Fibroblast of lung (primary cell): ENCODE measurements around the gene FANK1.

Experiments used
- EZH2 ChIP-seq: IDR thresholded peaks from 2 replicates; pipeline ENCODE4 v1.5.1; 2012; ENCODE audit warnings: low read length, control low read depth, mild to moderate bottlenecking; ENCODE audit errors: missing control alignments
- TF ChIP-seq, protein P1 (sequence below), 2 donors: IDR thresholded peaks in 1 of 2; conservative IDR thresholded peaks in 1 of 2; 1 replicate in 1 of 2; 2 replicates in 1 of 2; pipeline ENCODE4 v1.5.1; 2011 to 2012; ENCODE audit warnings: low read length in 2 of 2, control low read depth in 1 of 2, inconsistent platforms in 1 of 2, low read depth in 1 of 2, mild to moderate bottlenecking in 1 of 2

DNA sequence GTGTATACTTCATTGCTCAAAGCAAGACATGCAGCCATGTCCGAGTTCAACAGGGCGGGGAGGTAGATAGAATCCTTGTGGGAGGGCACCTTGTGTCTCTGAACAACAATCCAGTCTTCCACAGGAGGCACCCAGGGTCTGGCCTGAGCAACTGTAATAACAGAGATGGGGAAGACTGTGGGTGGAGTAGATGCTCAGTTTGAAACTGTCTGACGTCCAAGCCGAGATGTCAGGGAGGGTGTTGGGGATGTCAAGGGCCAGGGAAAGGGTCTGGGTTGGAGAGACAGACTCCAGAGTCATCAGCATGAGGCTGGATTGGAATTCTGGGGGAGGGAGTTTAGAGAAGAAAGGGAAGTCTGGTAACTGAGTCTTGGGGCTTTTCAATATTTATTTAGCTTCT is 88.0 kb downstream of the FANK1 start:
- TF ChIP-seq, protein P1, sequence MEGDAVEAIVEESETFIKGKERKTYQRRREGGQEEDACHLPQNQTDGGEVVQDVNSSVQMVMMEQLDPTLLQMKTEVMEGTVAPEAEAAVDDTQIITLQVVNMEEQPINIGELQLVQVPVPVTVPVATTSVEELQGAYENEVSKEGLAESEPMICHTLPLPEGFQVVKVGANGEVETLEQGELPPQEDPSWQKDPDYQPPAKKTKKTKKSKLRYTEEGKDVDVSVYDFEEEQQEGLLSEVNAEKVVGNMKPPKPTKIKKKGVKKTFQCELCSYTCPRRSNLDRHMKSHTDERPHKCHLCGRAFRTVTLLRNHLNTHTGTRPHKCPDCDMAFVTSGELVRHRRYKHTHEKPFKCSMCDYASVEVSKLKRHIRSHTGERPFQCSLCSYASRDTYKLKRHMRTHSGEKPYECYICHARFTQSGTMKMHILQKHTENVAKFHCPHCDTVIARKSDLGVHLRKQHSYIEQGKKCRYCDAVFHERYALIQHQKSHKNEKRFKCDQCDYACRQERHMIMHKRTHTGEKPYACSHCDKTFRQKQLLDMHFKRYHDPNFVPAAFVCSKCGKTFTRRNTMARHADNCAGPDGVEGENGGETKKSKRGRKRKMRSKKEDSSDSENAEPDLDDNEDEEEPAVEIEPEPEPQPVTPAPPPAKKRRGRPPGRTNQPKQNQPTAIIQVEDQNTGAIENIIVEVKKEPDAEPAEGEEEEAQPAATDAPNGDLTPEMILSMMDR (conservative IDR thresholded peaks at IDR 0.05 in 1 of 2, IDR thresholded peaks at IDR 0.05 in 1 of 2; ENCODE audit: low read depth in 1 of 2, low read length in 2 of 2) = no peak
- TF ChIP-seq EZH2 = no peak
